Sigmoid colon (tissue), 4 donors: ENCODE measurements around the gene CEP162.

ENCODE experiments used
- EP300 ChIP-seq, 4 donors: sonication (generic); formaldehyde crosslinking; IDR thresholded peaks; one replicate each; pipeline ENCODE4 v1.6.1; 2017; ENCODE audit warnings: antibody characterized with exemption in 4 of 4
- POLR2A ChIP-seq, 2 donors: fragments of 450-650 bp; IDR thresholded peaks; one replicate each; pipeline ENCODE4 v1.6.1; 2016; ENCODE audit warnings: antibody characterized with exemption in 2 of 2, mild to moderate bottlenecking in 2 of 2, moderate library complexity in 2 of 2
- POLR2AphosphoS5 ChIP-seq, 4 donors: sonication (generic); formaldehyde crosslinking; IDR thresholded peaks; one replicate each; pipeline ENCODE4 v1.6.1; 2017; ENCODE audit warnings: antibody characterized with exemption in 4 of 4
- TF ChIP-seq, protein P1 (sequence below), 4 experiments: fragments of 450-650 bp in 3 of 4; fragments of 200-600 bp in 1 of 4; IDR thresholded peaks; one replicate each; pipeline ENCODE4 v1.5.1; 2016 to 2019; ENCODE audit warnings: antibody characterized with exemption in 4 of 4, mild to moderate bottlenecking in 3 of 4, moderate library complexity in 2 of 4

GRCh38 chr6:84272298-84272697 lies 44.9 kb upstream of the CEP162 start:
- TF ChIP-seq, protein P1, sequence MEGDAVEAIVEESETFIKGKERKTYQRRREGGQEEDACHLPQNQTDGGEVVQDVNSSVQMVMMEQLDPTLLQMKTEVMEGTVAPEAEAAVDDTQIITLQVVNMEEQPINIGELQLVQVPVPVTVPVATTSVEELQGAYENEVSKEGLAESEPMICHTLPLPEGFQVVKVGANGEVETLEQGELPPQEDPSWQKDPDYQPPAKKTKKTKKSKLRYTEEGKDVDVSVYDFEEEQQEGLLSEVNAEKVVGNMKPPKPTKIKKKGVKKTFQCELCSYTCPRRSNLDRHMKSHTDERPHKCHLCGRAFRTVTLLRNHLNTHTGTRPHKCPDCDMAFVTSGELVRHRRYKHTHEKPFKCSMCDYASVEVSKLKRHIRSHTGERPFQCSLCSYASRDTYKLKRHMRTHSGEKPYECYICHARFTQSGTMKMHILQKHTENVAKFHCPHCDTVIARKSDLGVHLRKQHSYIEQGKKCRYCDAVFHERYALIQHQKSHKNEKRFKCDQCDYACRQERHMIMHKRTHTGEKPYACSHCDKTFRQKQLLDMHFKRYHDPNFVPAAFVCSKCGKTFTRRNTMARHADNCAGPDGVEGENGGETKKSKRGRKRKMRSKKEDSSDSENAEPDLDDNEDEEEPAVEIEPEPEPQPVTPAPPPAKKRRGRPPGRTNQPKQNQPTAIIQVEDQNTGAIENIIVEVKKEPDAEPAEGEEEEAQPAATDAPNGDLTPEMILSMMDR (IDR thresholded peaks at IDR 0.05): no peak
- TF ChIP-seq EP300 (IDR thresholded peaks at IDR 0.05) (no peak), POLR2AphosphoS5 (IDR thresholded peaks at IDR 0.05) (no peak), POLR2A (IDR thresholded peaks at IDR 0.05) (no peak)
